ENCODE data around the gene C10orf143.

Gene C10orf143

DNA sequence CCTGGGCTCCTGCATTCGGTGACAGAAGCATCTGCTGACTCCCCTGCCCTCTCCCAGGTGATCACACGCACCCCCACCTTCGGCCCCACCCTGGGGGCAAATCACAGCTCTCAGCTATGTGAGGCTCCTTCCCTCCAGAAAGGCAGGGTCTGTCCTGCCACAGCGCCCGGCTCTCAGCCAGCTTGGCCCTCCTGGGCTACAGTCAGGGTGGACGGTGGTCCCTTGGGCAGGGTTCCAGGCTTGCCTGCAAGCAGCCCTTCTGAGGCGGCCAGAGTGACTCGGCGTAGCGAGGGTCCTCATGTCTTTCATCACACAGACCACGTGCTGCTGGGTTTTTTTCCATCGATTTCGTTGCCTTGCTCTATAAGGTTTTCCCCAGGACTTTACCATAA lies 93.0 kb downstream of the C10orf143 start:
- no peak for TF ChIP-seq CTCF (IDR thresholded peaks at IDR 0.05; ENCODE audit: control insufficient read depth, extremely low read depth, insufficient read depth)
- H3K4me3 ChIP-seq (ENCODE audit: low read depth, low read length), result no peak overlapping the region
- no peak for DNase-seq (ENCODE audit: low read depth)

- DNase-seq (ENCODE audit: low read depth), result no peak
- no peak overlapping the region for H3K4me3 ChIP-seq (ENCODE audit: low read depth, low read length)
- no peak for TF ChIP-seq CTCF (IDR thresholded peaks at IDR 0.05; ENCODE audit: control insufficient read depth, extremely low read depth, insufficient read depth)
Observed at GRCh38 chr10:130016993-130017630, 93.5 kb downstream of the C10orf143 start.

DNA sequence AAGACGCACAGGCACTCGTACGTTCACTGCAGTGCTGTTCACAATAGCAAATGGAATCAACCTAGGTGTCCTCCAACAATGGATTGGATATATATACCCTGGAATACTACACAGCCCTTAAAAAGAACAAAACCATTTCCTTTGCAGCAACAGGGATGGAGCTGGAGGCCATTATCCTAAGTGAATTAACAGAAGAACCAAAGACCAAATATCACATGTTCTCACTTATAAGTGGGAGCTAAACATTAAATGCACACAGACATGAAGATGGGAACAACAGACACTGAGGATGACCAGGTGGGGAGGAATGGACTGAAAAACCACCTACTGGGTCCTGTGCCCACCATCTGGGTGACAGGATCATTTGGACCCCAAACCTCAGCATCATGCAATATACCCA lies 94.5 kb downstream of the C10orf143 start:
- TF ChIP-seq CTCF (IDR thresholded peaks at IDR 0.05; ENCODE audit: control insufficient read depth, extremely low read depth, insufficient read depth), result no peak
- no peak overlapping the region for H3K4me3 ChIP-seq (ENCODE audit: low read depth, low read length)
- DNase-seq (ENCODE audit: low read depth), result no peak

DNA sequence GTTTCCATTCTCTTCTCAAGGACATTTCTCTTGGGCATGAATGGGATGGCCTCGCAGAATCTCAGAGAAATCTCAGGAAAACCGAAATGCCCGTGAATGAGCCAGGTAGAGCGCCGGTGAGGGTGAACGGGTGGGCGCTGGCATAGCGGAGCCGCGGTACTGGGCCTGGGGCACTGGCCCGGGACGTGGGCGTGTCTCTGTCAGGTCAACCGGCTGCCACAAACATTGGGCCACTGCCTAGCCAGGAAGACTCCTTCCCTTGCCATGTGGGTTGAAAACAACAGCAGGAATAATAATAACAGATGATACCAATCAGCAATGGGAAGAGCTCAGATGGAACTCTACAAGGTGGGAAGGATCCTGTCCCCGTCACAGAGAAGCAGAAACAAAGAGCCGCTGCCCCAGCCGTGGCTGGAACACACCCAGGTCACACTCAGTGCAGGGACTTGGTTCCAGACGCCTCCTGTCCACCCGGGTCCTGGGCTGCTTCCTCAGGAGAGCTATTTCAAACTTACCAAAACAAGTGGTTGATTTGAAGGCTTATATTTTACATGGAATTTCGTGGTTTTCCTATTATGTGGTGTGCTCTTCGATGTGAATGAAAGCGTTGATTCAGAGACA lies 95.4 kb downstream of the C10orf143 start:
- DNase-seq (ENCODE audit: low read depth), result no peak
- H3K4me3 ChIP-seq (ENCODE audit: low read depth, low read length), result no peak overlapping the region
- TF ChIP-seq CTCF (IDR thresholded peaks at IDR 0.05; ENCODE audit: control insufficient read depth, extremely low read depth, insufficient read depth), result no peak

DNA sequence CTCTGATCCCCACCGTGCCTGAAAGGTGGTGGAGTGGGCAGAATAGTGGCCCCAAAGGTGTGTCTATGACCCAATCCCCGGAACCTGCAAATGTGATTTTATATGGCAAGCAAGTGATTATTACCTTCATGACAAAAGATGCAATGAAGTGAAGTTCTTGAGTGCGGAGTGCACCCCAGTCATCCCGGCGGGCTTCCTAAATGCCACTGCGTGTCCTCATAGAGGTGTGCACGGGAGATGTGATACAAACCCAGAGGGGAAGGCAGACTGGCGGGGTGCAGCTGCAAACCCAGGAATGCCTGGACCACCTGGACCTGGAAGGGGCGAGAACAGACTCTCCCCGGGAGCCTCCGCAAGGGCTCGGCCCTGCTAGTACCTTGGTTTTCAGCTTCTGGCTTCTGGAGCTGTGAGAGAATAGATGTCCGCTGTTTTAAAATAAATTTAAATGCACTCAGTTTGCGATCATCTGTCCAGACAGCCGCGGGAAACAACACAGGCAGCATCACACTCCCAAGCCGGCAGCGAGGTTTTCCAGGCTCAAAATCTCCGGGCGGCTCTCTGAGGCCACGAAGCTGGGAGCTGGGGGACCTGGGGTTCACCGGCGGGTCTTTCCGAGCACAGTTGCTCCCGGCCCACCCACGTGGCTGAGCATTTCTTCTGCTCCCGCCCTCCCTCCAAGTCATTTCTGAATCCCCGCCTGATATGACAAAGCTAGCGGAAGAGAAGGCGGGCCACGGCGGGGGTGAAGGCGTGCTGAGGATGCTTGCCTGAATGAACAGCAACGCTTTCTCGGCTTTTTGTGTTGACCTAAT lies 96.2 kb downstream of the C10orf143 start:
- no peak for TF ChIP-seq CTCF (IDR thresholded peaks at IDR 0.05; ENCODE audit: control insufficient read depth, extremely low read depth, insufficient read depth)
- no peak overlapping the region for H3K4me3 ChIP-seq (ENCODE audit: low read depth, low read length)
- no peak for DNase-seq (ENCODE audit: low read depth)
